Body of pancreas (tissue), 4 donors: ENCODE measurements around the gene YEATS2.

Source experiments
- POLR2A ChIP-seq, 3 donors: fragments of 450-650 bp; IDR thresholded peaks; one replicate each; pipeline ENCODE4 v1.6.1; 2016; ENCODE audit warnings: antibody characterized with exemption in 3 of 3, mild to moderate bottlenecking in 2 of 3
- TF ChIP-seq, protein P1 (sequence below), 7 experiments: fragments of 450-650 bp in 4 of 7; fragments of 200-600 bp in 3 of 7; sonication (generic) in 3 of 7; IDR thresholded peaks; one replicate each; pipeline ENCODE4 v1.5.1; 2016 to 2019; ENCODE audit warnings: antibody characterized with exemption in 7 of 7

GRCh38 chr3:183777016-183777618 is 79.5 kb downstream of the YEATS2 start:
- TF ChIP-seq, protein P1, sequence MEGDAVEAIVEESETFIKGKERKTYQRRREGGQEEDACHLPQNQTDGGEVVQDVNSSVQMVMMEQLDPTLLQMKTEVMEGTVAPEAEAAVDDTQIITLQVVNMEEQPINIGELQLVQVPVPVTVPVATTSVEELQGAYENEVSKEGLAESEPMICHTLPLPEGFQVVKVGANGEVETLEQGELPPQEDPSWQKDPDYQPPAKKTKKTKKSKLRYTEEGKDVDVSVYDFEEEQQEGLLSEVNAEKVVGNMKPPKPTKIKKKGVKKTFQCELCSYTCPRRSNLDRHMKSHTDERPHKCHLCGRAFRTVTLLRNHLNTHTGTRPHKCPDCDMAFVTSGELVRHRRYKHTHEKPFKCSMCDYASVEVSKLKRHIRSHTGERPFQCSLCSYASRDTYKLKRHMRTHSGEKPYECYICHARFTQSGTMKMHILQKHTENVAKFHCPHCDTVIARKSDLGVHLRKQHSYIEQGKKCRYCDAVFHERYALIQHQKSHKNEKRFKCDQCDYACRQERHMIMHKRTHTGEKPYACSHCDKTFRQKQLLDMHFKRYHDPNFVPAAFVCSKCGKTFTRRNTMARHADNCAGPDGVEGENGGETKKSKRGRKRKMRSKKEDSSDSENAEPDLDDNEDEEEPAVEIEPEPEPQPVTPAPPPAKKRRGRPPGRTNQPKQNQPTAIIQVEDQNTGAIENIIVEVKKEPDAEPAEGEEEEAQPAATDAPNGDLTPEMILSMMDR (IDR thresholded peaks at IDR 0.05), result no peak
- no peak for TF ChIP-seq POLR2A (IDR thresholded peaks at IDR 0.05)
